Erythroblast (primary cell): ENCODE measurements around the gene PYHIN1.

Source experiments
- GATA1 ChIP-seq: IDR thresholded peaks from 2 replicates; pipeline ENCODE4 v1.6.1; 2011; ENCODE audit warnings: low read depth, mild to moderate bottlenecking, control low read depth, low read length, moderate library complexity
- POLR2A ChIP-seq: IDR thresholded peaks from 2 replicates; pipeline ENCODE4 v1.6.1; 2011; ENCODE audit warnings: mild to moderate bottlenecking, low read length

GRCh38 chr1:158898722-158899121 is 32.6 kb upstream of the PYHIN1 start:
- TF ChIP-seq POLR2A = no peak
- TF ChIP-seq GATA1 = no peak
